Testis (tissue), 2 donors: Measurements from ENCODE around the gene TDRD9.

Experiments
- CTCF ChIP-seq, 3 experiments: fragments of 450-650 bp in 2 of 3; fragments of 200-600 bp in 1 of 3; sonication (generic) in 1 of 3; IDR thresholded peaks; one replicate each; pipeline ENCODE4 v1.5.1; 2016 to 2019; ENCODE audit warnings: antibody characterized with exemption in 3 of 3, mild to moderate bottlenecking in 2 of 3, moderate library complexity in 1 of 3
- POLR2A ChIP-seq: fragments of 450-650 bp; IDR thresholded peaks from one replicate; pipeline ENCODE4 v1.6.1; 2017; ENCODE audit warnings: antibody characterized with exemption, mild to moderate bottlenecking, moderate library complexity

- TF ChIP-seq CTCF (IDR thresholded peaks at IDR 0.05) (no peak), POLR2A (no peak)
Observed at GRCh38 chr14:103928011-103928890, at the start of gene TDRD9.
